HG02798 (cell line): ENCODE measurements around the gene MDH2.
"Not testable (repeated sequence)": the region's sequence is repeated elsewhere in the genome, so short reads cannot be mapped to it uniquely, and the experiment has no call there.

Source experiments
- ATAC-seq: cut with Tn5 transposase; IDR thresholded peaks from one replicate; pipeline ENCODE4 v1.9.1; 2021; ENCODE audit warnings: mild to moderate bottlenecking; ENCODE audit not compliant: unreplicated experiment, poor library complexity

The MDH2 gene

DNA sequence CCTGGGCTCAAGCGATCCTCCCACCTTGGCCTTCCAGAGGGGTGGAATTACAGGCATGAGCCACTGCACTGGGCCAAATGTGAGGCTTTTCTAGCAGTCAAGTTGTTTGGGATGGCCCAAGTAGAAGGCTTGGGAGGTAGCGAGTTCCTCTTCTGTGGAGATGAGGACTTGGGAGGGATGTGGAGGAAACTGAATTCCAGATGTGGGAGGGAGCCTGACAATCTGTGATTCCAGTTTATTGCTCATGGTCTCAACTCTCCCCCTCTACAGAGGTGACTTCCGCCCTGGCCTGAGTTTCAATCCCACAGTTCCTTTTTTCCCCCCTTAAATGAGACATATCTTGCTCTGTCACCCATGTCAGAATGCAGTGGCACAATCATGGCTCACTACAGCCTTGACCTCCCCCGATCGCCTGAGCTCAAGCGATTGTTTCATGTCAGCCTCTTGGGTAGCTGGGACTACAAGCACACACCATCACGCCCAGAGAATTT is 3.5 kb upstream of the MDH2 start:
- ATAC-seq = no peak

DNA sequence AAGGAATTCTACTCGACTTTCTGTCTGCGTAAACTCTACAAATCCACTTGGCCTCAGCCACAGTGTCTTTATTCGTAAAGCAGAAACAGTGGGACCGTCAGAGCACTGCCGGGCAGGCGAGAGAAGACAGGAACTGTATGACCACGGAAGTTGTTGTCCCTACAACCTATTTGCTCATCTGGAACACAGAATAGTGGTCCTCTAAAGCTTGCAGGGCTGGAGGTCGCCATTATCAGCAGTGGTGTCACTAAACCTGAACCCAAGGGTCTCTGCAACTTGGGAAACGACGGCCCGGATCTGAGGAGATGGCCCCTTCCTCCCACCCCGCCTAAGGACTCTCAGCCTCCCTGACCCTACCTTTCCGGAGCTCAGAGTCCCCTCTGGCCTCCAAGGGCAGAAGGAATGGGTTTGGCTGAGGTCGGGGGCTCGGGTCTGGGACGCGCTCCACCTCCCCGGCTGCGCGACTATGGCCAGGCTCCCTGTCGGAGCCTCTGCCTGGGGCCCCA is 548 bp upstream of the MDH2 start:
- ATAC-seq = no peak

DNA sequence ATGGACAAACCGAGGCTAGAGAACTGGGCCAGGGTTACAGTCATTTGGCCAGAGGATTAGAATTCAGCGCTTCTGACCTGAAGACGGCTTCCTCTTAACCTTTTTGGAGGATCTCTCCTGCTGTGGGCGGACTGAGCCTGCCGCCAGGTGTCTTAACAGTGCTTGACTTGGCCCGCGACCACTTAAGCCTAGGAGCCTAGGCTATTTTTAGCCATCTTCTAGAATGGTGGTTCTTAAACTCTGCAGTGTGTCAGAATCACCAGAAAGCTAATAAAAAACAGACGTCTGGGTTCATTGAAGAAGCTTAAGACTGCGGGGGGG is 722 bp downstream of the MDH2 start:
- no peak for ATAC-seq

DNA sequence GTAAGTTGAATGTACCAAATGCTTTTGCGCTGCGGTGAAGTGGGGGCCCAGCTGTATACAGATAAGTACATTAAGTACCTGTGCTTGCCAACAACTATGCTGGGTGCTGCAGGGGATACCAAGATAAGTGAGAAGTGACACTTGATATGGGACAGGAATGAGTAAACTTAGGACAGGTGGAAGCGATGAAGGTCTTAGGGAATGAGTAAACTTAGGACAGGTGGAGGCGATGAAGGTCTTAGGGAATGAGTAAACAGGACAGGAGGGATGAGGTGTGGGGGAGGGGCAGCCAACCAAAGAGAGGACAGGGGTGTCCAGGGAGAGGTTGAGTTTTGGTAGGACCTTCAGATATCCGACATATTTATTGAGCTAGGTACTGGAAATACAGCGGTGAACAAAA is 1.4 kb downstream of the MDH2 start:
- no peak for ATAC-seq

DNA sequence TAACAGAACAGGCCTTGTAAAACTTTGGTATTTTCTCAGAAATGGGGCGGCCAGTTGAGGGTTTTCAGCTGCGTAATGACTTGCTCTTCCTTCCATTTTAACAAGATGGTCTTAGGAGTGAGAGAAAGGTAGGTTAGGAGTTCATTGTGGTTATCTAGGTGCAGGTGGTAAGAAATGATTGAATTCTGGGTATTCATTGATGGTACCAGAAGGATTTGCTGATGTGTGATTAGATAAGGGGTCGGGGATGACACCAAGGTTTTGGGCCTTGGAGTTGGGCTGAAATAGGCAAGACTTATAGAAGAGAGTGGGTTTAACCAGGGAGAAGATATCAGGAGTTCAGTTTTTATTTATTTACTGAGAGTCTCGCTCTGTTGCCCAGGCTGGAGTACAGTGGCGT is 2.6 kb downstream of the MDH2 start:
- ATAC-seq = no peak

DNA sequence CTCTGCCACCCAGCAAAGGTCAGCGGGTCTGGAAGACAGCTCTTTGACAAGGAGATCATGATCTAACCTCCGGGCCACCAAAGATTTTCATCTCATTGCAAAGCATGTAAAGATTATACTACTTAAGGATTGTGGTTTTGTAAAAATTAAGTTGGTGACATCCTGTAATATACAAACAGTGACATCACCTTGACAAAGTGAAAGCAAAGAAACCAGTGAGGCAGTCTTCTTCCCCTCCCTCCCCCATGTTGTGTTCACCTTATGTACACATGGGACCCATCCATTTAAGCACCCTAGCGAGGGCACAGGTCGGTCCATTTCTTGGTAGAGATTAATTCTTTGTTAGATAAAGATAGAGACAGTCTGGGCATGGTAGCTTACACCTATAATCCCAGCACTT is 3.9 kb downstream of the MDH2 start:
- no peak for ATAC-seq

DNA sequence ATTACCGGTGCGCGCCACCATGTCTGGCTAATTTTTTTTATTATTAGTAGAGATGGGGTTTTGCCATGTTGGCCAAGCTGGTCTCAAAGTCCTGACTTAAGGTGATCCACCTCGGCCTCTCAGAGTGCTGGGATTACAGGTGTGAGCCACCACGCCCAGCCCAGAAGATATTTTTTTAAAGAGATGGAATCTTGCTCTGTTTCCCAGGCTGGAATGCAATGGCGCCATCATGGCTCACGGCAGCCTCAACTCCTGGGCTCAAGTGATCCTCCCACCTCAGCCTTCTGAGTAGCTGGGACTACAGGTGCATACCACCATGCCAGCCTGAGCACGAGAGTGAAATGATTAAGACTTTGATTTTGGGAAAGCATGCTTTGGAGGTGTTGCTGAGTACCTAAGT is 4.8 kb downstream of the MDH2 start:
- not testable (repeated sequence) for ATAC-seq

DNA sequence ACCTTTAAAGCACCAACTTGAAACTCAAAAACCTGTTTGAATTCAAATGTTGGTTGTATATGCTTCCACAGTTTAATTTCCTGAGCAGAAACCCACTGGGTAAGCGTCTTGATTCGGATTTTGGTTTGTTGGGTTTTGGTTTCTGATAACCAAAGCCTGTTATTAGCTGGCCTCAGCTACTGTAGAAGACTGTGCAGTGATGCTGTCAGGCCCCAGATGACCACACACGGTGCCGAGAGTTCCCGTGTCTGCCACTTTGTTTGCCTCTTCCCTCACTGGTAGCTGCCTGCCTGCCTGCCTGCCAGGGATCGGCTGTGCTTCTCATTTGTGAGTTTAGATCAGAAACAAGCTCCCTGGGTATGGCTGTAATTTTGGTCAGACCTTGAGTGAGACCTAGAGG is 5.6 kb downstream of the MDH2 start:
- ATAC-seq = no peak

DNA sequence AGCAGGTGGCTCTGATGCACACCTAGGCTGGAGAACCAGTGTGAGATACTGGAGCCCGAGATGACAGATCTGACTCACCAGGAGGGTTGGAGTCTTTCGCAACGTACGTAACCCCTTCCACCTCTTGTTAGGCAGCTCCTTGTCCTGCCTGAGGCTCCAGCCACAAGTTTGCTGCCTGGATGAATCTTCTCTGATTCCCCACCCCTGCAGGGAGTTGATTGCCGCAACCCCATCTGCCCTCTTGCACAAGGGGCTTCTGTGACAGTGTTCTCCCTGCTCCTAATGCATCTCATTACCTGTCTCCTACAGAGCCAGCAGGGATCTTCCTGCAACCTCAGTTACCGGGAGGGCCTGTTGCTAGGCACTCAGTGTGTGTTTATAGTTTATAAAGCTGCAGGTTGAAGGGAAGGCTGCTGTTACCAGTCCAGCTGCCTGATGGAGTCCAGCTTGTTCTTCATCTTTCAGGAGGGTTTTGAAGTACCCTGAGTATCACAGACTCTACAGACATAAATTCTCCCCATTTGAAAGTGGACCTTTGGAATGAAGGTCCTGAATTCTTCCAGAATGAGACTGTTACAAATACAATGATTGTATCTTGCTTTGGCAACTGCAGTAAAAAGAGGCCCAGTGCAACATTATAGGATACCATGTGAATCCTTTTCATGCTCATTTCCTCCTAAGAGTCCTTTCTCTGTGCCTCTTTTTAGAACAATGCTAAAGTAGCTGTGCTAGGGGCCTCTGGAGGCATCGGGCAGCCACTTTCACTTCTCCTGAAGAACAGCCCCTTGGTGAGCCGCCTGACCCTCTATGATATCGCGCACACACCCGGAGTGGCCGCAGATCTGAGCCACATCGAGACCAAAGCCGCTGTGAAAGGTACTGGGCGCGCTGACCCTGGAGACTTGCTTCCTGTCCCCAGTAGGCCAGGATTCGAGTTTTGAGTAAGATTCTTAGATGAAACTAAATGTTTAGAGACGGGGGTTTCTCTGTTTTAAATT is 6.5 kb downstream of the MDH2 start:
- ATAC-seq = no peak

DNA sequence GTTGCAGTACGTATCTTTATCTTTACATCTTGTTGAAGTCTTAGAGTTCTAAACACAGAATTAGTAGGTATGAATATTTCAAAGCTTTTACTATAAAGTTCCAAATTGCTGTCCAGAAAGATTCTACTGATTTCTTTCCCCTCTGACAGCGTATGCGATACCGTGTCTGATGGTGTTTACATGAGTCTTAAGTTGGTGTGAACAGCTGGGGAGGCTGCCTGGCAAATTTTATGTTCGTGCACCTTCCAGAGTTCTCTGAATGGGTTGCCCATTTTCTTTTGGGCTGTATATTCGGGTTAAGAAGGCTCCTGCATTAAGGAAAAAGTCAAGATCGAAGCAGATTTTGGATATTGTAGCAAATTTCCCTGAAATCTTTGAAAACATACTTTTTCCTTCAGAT is 8.3 kb downstream of the MDH2 start:
- ATAC-seq = no peak

DNA sequence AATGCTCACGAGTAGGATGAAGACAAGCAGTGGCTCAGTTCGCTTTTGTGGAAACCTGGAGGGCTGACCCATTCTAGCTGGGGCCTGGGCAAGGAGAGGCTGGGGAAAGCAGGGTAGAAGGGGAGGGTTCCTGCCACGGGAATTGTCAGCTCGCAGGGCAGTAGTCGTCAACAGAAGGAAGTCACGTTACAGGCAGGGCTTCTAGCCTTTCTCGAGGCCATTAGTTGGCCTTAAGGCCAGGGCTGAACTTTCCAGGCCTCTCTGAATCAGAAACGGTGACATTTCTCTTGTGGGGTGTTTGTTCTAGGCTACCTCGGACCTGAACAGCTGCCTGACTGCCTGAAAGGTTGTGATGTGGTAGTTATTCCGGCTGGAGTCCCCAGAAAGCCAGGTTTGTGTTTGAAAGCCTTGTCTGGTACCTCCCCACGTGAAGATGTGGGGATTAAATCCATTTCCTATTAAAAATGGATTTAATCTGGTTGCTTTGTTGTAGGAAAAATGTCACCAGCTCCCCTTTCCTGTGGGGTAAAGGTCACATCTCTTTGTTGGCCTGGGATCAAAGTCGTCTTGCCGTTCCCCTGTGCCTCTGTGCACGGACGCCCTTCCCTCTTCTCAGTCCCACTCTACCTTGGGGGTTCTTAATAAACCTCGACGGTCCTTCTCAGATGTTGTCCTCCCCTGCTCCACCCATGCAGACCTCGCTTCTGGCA is 9.4 kb downstream of the MDH2 start:
- no peak for ATAC-seq

DNA sequence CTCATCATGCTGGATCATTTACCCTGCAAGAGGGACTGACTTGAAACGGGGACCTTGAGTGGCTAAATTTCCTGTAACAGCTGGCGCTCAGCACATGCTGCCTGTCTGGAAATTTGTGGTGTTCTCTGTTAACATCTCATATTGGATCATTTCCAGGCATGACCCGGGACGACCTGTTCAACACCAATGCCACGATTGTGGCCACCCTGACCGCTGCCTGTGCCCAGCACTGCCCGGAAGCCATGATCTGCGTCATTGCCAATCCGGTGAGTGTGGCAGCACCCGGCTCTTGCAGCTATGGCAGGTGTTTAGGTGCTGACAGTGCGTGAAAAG is 9.9 kb downstream of the MDH2 start:
- ATAC-seq = no peak

DNA sequence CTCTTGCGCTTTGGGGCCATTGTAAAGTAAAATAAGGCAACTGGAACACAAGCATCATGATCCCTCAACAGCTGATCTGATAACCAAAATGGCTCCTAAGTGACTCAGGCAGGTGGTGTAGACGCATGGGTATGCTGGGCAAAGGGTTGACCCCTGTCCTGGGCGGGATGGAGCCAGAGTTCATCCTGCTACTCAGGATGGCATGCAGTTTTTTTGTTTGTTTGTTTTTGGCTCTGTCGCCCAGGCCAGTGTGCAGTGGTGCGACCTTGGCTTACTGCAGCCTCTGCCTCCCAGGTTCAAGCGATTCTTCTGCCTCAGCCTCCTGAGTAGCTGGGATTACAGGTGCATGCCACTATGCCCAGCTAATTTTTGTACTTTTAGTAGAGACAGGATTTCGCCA is 10.8 kb downstream of the MDH2 start:
- not testable (repeated sequence) for ATAC-seq

DNA sequence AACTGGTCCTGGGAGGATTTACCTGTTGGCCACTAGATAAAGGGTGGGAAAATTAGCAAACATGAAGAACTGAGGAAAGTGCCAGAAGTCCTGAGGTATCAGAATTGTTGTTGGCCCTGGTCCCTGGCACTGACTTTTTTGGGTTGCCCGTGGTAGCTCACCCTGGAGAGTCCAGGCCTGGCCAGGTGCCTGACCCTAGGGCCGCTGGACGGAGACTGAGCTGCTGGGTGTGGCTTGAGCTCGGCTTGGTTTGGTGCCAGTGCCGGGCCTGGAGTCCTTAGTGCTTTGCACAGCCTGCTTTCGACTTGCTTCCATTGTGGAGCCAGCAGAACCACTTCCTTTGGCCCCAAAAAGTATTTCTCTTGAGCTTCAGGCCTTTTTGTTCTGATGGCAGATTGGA is 12.9 kb downstream of the MDH2 start:
- ATAC-seq = no peak

DNA sequence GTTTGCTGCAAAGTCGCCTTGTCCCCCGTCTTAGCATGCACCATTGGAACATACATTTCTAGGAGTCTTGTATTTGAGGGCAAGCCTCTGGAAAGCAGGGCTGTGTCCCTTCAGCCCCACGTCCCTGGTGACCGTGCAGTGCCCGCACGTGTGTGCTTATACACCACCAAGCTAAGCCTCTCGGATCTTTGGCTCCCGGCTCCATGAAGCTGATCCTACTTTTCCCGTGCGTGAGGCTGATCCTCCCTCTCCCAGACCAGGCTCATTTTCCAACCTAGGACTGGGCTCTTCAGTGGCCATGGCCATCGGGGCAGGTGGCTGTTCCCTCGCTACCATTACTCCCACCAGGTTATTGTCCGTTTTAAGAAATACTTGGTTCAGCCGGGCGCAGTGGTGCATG is 14.3 kb downstream of the MDH2 start:
- no peak for ATAC-seq

DNA sequence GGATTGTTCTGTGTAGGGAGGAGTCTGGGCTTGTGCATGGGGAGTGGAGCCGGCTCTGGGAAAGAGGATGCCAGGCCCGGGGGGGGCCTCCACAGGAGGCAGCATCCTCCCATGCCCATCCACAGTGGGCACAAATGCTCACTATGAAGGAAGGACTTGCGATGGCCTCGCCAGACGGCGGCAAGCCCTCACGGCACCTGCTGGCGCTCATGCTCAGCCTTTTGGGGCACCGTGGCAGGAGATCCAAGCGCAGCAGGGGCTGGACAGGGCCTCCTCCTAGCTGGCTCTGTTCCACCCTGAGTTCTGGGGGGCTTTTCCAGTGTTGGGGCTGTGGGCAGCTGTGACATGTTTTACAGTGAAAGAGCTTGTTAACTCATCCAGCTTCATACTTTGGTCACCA is 15.2 kb downstream of the MDH2 start:
- ATAC-seq = no peak

DNA sequence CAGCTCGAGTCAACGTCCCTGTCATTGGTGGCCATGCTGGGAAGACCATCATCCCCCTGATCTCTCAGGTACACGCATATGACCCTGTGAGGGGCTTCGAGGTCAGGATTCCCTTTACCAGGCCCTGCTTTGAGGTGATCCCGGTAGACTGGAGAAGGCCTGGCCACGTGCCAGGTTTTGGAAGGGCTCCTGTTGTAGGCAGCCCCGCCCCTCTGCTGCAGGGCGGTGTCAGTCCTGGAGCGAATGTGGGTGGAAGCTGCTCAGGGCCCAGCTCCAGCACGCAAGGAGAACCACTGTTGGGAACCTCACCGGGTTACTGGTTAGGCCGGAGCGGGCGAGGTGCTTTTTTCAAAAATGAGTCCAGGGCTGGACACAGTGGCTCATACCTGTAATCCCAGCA is 15.6 kb downstream of the MDH2 start:
- no peak for ATAC-seq

DNA sequence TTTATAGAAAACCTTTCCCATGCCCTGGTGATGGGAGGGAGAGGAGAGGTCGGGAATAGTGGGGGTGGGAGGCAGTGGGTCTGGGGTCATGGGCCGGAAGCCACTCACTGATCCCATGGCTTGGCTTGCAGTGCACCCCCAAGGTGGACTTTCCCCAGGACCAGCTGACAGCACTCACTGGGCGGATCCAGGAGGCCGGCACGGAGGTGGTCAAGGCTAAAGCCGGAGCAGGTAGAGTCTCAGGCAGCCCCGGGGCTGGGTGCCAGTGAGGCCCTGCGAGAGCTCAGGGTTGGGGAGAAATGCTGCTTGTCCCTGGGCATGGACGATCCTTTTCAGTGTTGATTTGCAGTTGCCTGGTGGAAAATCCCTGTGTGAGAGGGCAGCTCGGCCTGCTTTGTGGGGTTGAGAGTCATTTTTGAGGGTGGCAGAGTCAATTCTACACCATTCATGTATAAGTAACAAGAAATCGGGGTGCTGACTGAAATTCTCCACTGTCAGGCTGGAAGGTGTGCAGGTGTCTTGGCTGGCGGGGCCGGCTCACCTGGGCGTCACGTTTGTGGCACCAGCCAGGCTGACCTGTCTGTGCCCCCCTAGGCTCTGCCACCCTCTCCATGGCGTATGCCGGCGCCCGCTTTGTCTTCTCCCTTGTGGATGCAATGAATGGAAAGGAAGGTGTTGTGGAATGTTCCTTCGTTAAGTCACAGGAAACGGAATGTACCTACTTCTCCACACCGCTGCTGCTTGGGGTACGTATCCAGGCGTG is 16.5 kb downstream of the MDH2 start:
- ATAC-seq = no peak

DNA sequence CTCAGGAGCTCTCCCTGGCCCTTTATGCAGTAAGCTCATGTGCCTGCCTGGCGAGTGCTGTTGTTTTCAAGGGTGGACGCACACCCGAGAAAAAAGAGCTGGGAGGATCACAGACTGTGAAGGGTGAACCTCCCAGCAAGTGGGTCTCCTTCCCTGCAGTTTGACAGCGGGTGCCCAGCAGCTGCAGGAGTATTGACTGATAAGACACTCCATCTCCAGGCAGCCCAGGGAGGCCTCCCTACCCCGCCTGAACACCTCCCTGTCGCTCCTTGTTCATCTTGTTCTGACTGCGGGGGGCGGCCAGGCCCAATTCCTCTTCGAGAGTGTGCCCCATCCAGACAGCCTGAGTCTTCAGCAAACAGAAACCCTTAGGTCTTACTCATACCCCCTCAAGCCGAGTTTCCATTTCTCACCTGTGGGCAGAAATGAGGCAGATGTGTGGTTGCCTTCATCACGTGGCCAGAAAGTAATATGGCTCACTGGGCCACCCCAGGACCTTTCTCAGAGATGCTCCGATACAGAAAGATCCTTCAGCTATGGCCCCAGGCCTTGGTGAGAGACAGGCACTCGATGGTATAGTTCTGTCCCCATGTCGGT is 17.2 kb downstream of the MDH2 start:
- ATAC-seq = peak; percentile 47

DNA sequence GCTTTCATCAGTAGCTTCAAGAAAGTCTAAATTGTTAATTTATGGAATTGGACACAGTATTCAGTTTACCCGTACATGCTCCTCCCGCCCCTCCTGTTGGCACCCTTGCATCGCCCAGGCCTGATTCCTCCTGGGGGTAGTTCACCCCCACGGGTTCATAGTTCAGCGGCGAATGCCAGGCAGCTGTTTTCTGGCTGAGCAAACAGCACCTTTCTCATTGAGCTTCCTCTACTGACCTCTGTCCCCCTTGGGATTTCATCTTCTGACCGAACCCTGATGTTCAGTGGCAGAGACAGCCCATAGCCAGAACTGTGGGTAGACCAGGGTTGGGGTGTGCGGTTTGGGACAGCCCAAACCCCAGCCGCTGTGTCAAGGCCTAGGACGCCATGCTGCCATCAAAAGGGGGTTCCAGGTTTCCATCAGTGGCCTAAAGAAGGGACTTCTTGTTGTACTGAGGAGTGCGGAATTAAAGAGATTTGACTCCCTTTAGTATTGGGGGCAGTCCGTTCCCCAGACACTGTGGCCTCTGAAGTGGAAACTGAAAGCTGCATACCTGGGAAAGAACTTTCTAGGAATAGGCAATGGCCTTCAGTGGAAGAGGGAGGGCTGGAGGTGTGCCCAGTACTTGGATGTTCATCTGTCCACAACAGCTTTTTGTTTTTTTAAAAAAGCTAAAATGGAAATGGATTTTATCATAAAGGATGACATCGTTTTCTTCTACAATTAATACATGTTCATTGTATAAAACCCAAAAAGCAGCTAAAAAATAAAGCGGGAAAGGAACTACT is 19.0 kb downstream of the MDH2 start:
- ATAC-seq = no peak
